IMR-90 (cell line): ENCODE measurements around the gene NT5M. TPM values are rescaled to one million over a fixed set of nuclear protein-coding genes. Genes with fewer than 3 reads are reported as not detected.

Experiments
- ATAC-seq: fragments of 200-7000 bp; cut with Tn5 transposase; 2 replicates; pipeline ENCODE4 v1.9.1; 2020; ENCODE audit warnings: low read depth, mild to moderate bottlenecking, moderate library complexity
- BruUV-seq: library from RNA; stranded (reverse); fragments of 400-500 nt; replicated peaks from 2 replicates; lab custom pipeline; 2021; lab: Mats Ljungman, UMichigan
- CTCF ChIA-PET: fragments of 300-600 bp; formaldehyde crosslinking; extraction: SDS; loops from one replicate; lab custom pipeline; 2021; ENCODE audit warnings: antibody characterized with exemption; lab: Yijun Ruan, JAX
- POLR2A ChIA-PET: fragments of 300-600 bp; sonication (Branson Sonifier 250); formaldehyde crosslinking; loops from one replicate; lab custom pipeline; 2022; ENCODE audit warnings: antibody characterized with exemption; ENCODE audit not compliant: unreplicated experiment; lab: Charles Lee
- DNase-seq: peaks from one replicate; pipeline ENCODE4 v3.0.0; 2013
- H2AFZ ChIP-seq: replicated peaks from 2 replicates; pipeline ENCODE3; 2013; ENCODE audit warnings: low read length, mild to moderate bottlenecking; ENCODE audit not compliant: poor library complexity
- H2AK5ac ChIP-seq: 2 replicates; pipeline ENCODE4 v1.6.1; 2013; ENCODE audit warnings: low read depth, low read length, inconsistent platforms
- H2AK9ac ChIP-seq: replicated peaks from 2 replicates; pipeline ENCODE3; 2013; ENCODE audit warnings: mild to moderate bottlenecking, low read depth, low read length, moderate library complexity; ENCODE audit not compliant: poor library complexity
- H2BK120ac ChIP-seq: 2 replicates; pipeline ENCODE4 v1.6.1; 2013; ENCODE audit warnings: low read depth, low read length, inconsistent platforms
- H2BK15ac ChIP-seq: 3 replicates; pipeline ENCODE4 v1.6.1; 2013; ENCODE audit warnings: low read depth, low read length, inconsistent platforms
- H2BK20ac ChIP-seq: 2 replicates; pipeline ENCODE4 v1.6.1; 2013; ENCODE audit warnings: low read depth, mild to moderate bottlenecking, inconsistent platforms, low read length, moderate library complexity
- H2BK5ac ChIP-seq: 2 replicates; pipeline ENCODE4 v1.6.1; 2013; ENCODE audit warnings: mild to moderate bottlenecking, low read depth, low read length, inconsistent platforms; ENCODE audit not compliant: poor library complexity, severe bottlenecking
- H3K14ac ChIP-seq: replicated peaks from 2 replicates; pipeline ENCODE4 v1.6.1; 2013; ENCODE audit warnings: low read depth, low read length, inconsistent platforms
- H3K18ac ChIP-seq: 2 replicates; pipeline ENCODE4 v1.6.1; 2013; ENCODE audit warnings: low read depth, low read length, control low read depth
- H3K23ac ChIP-seq: 2 replicates; pipeline ENCODE4 v1.6.1; 2013; ENCODE audit warnings: low read depth, low read length, inconsistent platforms
- H3K27ac ChIP-seq: 2 replicates; pipeline ENCODE4 v1.5.1; 2013; ENCODE audit warnings: mild to moderate bottlenecking, control low read depth, low read length; ENCODE audit not compliant: insufficient read depth
- H3K27me3 ChIP-seq: 2 replicates; pipeline ENCODE4 v1.6.1; 2013; ENCODE audit warnings: low read length; ENCODE audit not compliant: control insufficient read depth, insufficient read depth
- H3K36me3 ChIP-seq: 2 replicates; pipeline ENCODE4 v1.6.1; 2013; ENCODE audit warnings: low read length, mixed read lengths; ENCODE audit not compliant: control insufficient read depth, insufficient read depth
- H3K4ac ChIP-seq: 2 replicates; pipeline ENCODE4 v1.6.1; 2013; ENCODE audit warnings: low read depth, low read length, inconsistent platforms
- H3K4me1 ChIP-seq: 2 replicates; pipeline ENCODE4 v1.6.1; 2013; ENCODE audit warnings: low read length, mixed read lengths; ENCODE audit not compliant: control insufficient read depth, insufficient read depth
- H3K4me2 ChIP-seq: 2 replicates; pipeline ENCODE4 v1.6.1; 2013; ENCODE audit warnings: low read depth, mild to moderate bottlenecking, control low read depth, low read length, moderate library complexity
- H3K4me3 ChIP-seq: 2 replicates; pipeline ENCODE4 v1.5.1; 2013; ENCODE audit warnings: low read depth, mild to moderate bottlenecking, control low read depth, low read length, moderate library complexity; ENCODE audit not compliant: insufficient read depth
- H3K56ac ChIP-seq: 2 replicates; pipeline ENCODE4 v1.6.1; 2013; ENCODE audit warnings: low read length, inconsistent platforms; ENCODE audit not compliant: insufficient read depth; ENCODE audit errors: extremely low read depth
- H3K79me1 ChIP-seq, 2 experiments: 2 replicates each; pipeline ENCODE4 v1.6.1; 2013; ENCODE audit warnings: low read length in 2 of 2, inconsistent platforms in 1 of 2, low read depth in 1 of 2
- H3K9ac ChIP-seq: 2 replicates; pipeline ENCODE4 v1.6.1; 2013; ENCODE audit warnings: low read depth, low read length, control low read depth
- H3K9me1 ChIP-seq: 2 replicates; pipeline ENCODE4 v1.6.1; 2013; ENCODE audit warnings: low read length, inconsistent platforms; ENCODE audit not compliant: insufficient read depth
- H3K9me3 ChIP-seq: 2 replicates; pipeline ENCODE4 v1.6.1; 2013; ENCODE audit warnings: low read length; ENCODE audit not compliant: control insufficient read depth, insufficient read depth
- H4K20me1 ChIP-seq: 2 replicates; pipeline ENCODE4 v1.6.1; 2013; ENCODE audit warnings: low read length, inconsistent platforms; ENCODE audit not compliant: insufficient read depth
- H4K5ac ChIP-seq: 2 replicates; pipeline ENCODE4 v1.6.1; 2013; ENCODE audit warnings: mild to moderate bottlenecking, low read depth, low read length, control low read depth
- H4K8ac ChIP-seq, 2 experiments: 2 replicates each; pipeline ENCODE4 v1.6.1; 2013; ENCODE audit warnings: low read depth in 2 of 2, low read length in 2 of 2, control low read depth in 1 of 2, inconsistent platforms in 1 of 2
- H4K91ac ChIP-seq: 2 replicates; pipeline ENCODE4 v1.6.1; 2013; ENCODE audit warnings: low read depth, low read length, inconsistent platforms; ENCODE audit not compliant: insufficient read depth
- CEBPB ChIP-seq: IDR thresholded peaks from 2 replicates; pipeline ENCODE4 v1.6.1; 2012; ENCODE audit warnings: low read depth, low read length, improper control_type of control experiment
- CHD1 ChIP-seq: IDR thresholded peaks from 2 replicates; pipeline ENCODE4 v1.6.1; 2012; ENCODE audit warnings: low read depth, low read length, improper control_type of control experiment
- ELK1 ChIP-seq: fragments of 150-350 bp; IDR thresholded peaks from 2 replicates; pipeline ENCODE4 v1.6.1; 2016; ENCODE audit warnings: low read depth, mild to moderate bottlenecking, low read length, moderate library complexity, borderline replicate concordance
- FOS ChIP-seq: fragments of 150-350 bp; IDR thresholded peaks from 2 replicates; pipeline ENCODE4 v1.6.1; 2016; ENCODE audit warnings: low read depth, low read length
- MAFK ChIP-seq: IDR thresholded peaks from 2 replicates; pipeline ENCODE4 v1.6.1; 2012; ENCODE audit warnings: low read depth, low read length, improper control_type of control experiment
- MAZ ChIP-seq: IDR thresholded peaks from 2 replicates; pipeline ENCODE4 v1.6.1; 2012; ENCODE audit warnings: low read depth, mild to moderate bottlenecking, low read length, improper control_type of control experiment, moderate library complexity, borderline replicate concordance
- MXI1 ChIP-seq: IDR thresholded peaks from 2 replicates; pipeline ENCODE4 v1.6.1; 2012; ENCODE audit warnings: low read depth, mild to moderate bottlenecking, low read length, moderate library complexity, borderline replicate concordance
- NFE2L2 ChIP-seq: fragments of 150-350 bp; IDR thresholded peaks from 2 replicates; pipeline ENCODE4 v1.6.1; 2016; ENCODE audit warnings: low read depth, mild to moderate bottlenecking, low read length
- POLR2A ChIP-seq: IDR thresholded peaks from 2 replicates; pipeline ENCODE4 v1.6.1; 2012; ENCODE audit warnings: mild to moderate bottlenecking, low read depth, low read length
- RAD21 ChIP-seq: IDR thresholded peaks from 2 replicates; pipeline ENCODE4 v1.6.1; 2012; ENCODE audit warnings: low read length, improper control_type of control experiment
- RCOR1 ChIP-seq: IDR thresholded peaks from 2 replicates; pipeline ENCODE4 v1.6.1; 2012; ENCODE audit warnings: mild to moderate bottlenecking, low read length, improper control_type of control experiment; ENCODE audit not compliant: insufficient replicate concordance
- RFX5 ChIP-seq: IDR thresholded peaks from 2 replicates; pipeline ENCODE4 v1.8.0; 2012; ENCODE audit warnings: low read depth, mild to moderate bottlenecking, low read length, moderate library complexity
- SMC3 ChIP-seq: fragments of 150-350 bp; IDR thresholded peaks from 2 replicates; pipeline ENCODE4 v1.6.1; 2016; ENCODE audit warnings: low read depth, mild to moderate bottlenecking, antibody characterized with exemption, low read length, moderate library complexity
- USF2 ChIP-seq: fragments of 150-350 bp; IDR thresholded peaks from 2 replicates; pipeline ENCODE4 v1.6.1; 2017; ENCODE audit warnings: mild to moderate bottlenecking, antibody characterized with exemption, low read length, low read depth
- WGBS, 2 experiments: methylation state at CpG; one replicate each; pipeline versions ENCODE4 v1.1.5 to v1.1.7; 2013; ENCODE audit warnings: missing lambda C conversion rate in 2 of 2; ENCODE audit not compliant: insufficient read length in 1 of 2; ENCODE audit errors: extremely low coverage in 2 of 2; 5-methylcytosine and 5-hydroxymethylcytosine counted together
- dilution Hi-C: fragments of 300-500 bp; cut with HindIII; formaldehyde crosslinking; loops from one replicate; pipeline ENCODE4 v1.14.3; 2018; ENCODE audit warnings: low sequenced_read_pairs; ENCODE audit not compliant: unreplicated experiment
- in situ Hi-C: fragments of 300-500 bp; cut with MboI; formaldehyde crosslinking; loops from 3 replicates; pipeline ENCODE4 v1.14.3; 2019; ENCODE audit warnings: low sequenced_read_pairs, inconsistent platforms, mixed read lengths
- intact Hi-C: fragments of 100-400 bp; cut with micrococcal nuclease; formaldehyde crosslinking; loops from 2 replicates; pipeline ENCODE4 v1.10.0; 2022
- polyA plus RNA-seq, 3 experiments: library from polyadenylated mRNA; depleted of rRNA; stranded (reverse); fragments of >200 nt; gene quantifications; 2 replicates each; pipeline ENCODE4 v1.2.3, GENCODE V29; 2012; ENCODE audit warnings: low replicate concordance in 1 of 3
- total RNA-seq: library from RNA; depleted of rRNA; stranded (reverse); fragments of >200 nt; gene quantifications from 2 replicates; pipeline ENCODE4 v1.2.3, GENCODE V29; 2012

Gene NT5M
- total and polyA plus RNA-seq, 2 of the 4 experiments (the other 2 are of a cell fraction): 0.18 to 0.32 TPM

- Histone ChIP-seq H3K9ac (no peak overlapping the region), H3K56ac (no peak overlapping the region), H2AK5ac (no peak overlapping the region), H3K23ac (no peak overlapping the region), H2AFZ (no peak overlapping the region), H4K91ac (no peak overlapping the region), H2BK120ac (no peak overlapping the region), H4K20me1 (no peaks in the 10 kb centered on the region), H2BK20ac (no peak overlapping the region), H3K9me1 (peaks cover 3% of the 10 kb centered on the region; the same call in 1 of the 2 replicates), H3K9me3 (no peaks in the 10 kb centered on the region), H2AK9ac (no peak overlapping the region), H4K5ac (no peak overlapping the region), H3K27ac (no peak overlapping the region), H2BK5ac (no peak overlapping the region), H3K14ac (no peak overlapping the region), H3K4me3 (no peak overlapping the region), H4K8ac (no peak overlapping the region), H3K4me2 (no peak overlapping the region), H3K36me3 (peaks cover 41% of the 10 kb centered on the region), H3K79me1 (peaks cover 3 to 7% of the 10 kb centered on the region in 2 experiments; a peak in 1 of 4 replicates), H3K18ac (no peak overlapping the region), H3K4me1 (no peaks in the 10 kb centered on the region), H3K27me3 (no peaks in the 10 kb centered on the region), H2BK15ac (no peak overlapping the region), H3K4ac (no peak overlapping the region)
- ChIA-PET POLR2A (no interaction called here), CTCF (no interaction called here)
- in situ Hi-C loops (no loop called here), intact Hi-C loops (no loop called here), dilution Hi-C loops (no loop called here)
- no TSS peak for BruUV-seq
- WGBS, 2 experiments: 100% methylated on average over 1 of the region's 3 CpGs; no CpG with 5 or more reads in 1 of the 2 experiments
- TF ChIP-seq CEBPB: no peak
- no peak for TF ChIP-seq CHD1
- no peak for TF ChIP-seq SMC3
- no peak for TF ChIP-seq POLR2A
- no peak for TF ChIP-seq RAD21
- TF ChIP-seq MAFK: no peak
- no peak for TF ChIP-seq MAZ
- no peak for TF ChIP-seq NFE2L2
- no peak for TF ChIP-seq MXI1
- TF ChIP-seq ELK1: no peak
- TF ChIP-seq RFX5: no peak
- TF ChIP-seq USF2: no peak
- no peak for TF ChIP-seq FOS
- TF ChIP-seq RCOR1: no peak
- no peak for DNase-seq
- no peak for ATAC-seq
Observed at GRCh38 chr17:17253406-17253805, 49.8 kb upstream of the NT5M start.
